AG04449 (cell line): ENCODE results near the gene ZDHHC13.

Experiments used
- CTCF ChIA-PET: fragments of 350-600 bp; formaldehyde crosslinking; extraction: SDS; loops from one replicate; lab custom pipeline; 2021; ENCODE audit warnings: antibody characterized with exemption; lab: Yijun Ruan, JAX
- POLR2A ChIA-PET: fragments of 400-600, 350-600 bp; formaldehyde crosslinking; extraction: SDS; loops from one replicate; lab custom pipeline; 2020; ENCODE audit warnings: antibody characterized with exemption, inconsistent platforms; lab: Yijun Ruan, JAX
- DNase-seq: peaks from one replicate; pipeline ENCODE4 v3.0.0-alpha.2; 2010; ENCODE audit warnings: low read depth, low spot score
- H3K4me3 ChIP-seq: 2 replicates; pipeline ENCODE4 v1.5.1; 2011; ENCODE audit warnings: low read depth, mild to moderate bottlenecking, control low read depth, low read length
- CTCF ChIP-seq: IDR thresholded peaks from one replicate; pipeline ENCODE4 v1.5.1; 2011; ENCODE audit warnings: mild to moderate bottlenecking, moderate library complexity, low read length, control low read depth, inconsistent platforms; ENCODE audit not compliant: insufficient read depth; ENCODE audit errors: missing control alignments

The ZDHHC13 gene

DNA sequence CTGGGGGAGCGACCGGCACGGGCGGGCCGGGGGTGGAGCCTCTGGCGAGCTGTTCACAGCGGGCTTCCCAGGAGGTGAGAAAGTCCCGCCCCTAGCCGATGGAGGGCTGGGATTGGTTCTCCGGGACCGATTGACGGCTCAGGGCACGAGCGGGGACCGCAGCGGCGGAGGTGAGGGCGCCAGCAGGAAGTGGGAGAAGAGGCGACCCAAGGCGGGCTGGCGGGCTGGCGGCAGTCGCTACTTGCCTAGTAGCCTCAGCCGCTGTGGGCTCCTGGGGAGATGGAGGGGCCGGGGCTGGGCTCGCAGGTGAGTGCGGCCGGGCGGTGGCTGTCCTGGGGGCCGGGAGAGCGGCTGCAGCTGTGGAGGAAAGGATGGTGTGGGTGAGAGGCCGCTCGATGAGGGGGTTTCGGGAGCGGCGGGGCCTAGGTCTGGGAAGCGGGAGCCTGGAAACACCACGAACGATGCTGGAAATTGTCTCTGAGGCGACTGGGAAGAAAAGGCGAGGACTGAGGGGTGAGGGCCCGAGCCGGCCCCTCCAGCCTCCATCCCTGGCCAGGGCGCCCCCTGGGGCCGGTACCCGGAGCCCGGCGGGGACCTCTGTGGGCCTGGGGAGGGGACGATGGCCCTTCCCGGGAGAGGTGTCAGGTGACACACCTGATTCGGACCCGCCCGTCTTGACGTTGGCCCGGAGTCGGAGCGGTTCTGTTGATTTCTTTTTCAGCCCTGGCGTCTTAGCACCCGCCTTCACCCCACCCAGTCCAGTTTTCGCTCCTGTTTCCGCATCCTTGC lies at the start of gene ZDHHC13:
Gene ZDHHC13 (plus strand): TSS at position 198 of the 789 bp plus-strand sequence. CDS start 82 bp downstream, at position 280.
- POLR2A ChIA-PET: interaction anchor here (0.5 kb wide), 1 partner anchor 40 kb away, joined by 3 read pairs; no protein-coding TSS in a partner anchor
- peak within 1 kb of the TSS; percentile 83 for H3K4me3 ChIP-seq
- peak; percentile 17 for DNase-seq
- CTCF ChIA-PET: interaction anchor here (1.4 to 2.6 kb wide), 2 partner anchors 40 to 46 kb away, joined by 4 to 18 read pairs; no protein-coding TSS in a partner anchor
- peak; percentile 58 for TF ChIP-seq CTCF

DNA sequence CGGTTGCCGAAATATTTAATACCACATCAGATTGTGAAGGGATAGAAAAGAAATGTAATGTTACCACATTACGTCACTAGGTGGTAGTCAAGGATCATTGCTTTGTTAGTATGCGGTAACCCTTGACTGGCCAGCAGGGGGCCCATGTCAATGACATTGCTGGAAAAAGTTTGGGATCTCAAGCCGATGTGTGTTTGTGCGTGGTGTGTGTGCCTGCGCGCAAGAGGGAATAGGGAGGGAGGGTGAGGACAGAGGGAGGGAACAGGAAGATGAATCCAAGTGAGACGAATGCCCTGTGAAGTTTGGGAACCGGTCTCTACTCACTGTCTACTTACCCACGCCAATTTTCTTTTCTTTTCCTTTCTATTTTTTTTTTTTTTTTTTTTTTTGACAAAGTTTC lies 45.7 kb upstream of the ZDHHC13 start:
- peak; percentile 96 for TF ChIP-seq CTCF
- peak overlapping the region; percentile 44; the same call in 1 of the 2 replicates for H3K4me3 ChIP-seq
- DNase-seq: peak; percentile 40
- POLR2A ChIA-PET: no interaction called here
- CTCF ChIA-PET: interaction anchor here (0.6 to 15.8 kb wide), 59 partner anchors 10 to 1289 kb away, joined by 3 to 332 read pairs (median 4); partner anchors contain the start of genes E2F8, MRGPRX2 and ZDHHC13

DNA sequence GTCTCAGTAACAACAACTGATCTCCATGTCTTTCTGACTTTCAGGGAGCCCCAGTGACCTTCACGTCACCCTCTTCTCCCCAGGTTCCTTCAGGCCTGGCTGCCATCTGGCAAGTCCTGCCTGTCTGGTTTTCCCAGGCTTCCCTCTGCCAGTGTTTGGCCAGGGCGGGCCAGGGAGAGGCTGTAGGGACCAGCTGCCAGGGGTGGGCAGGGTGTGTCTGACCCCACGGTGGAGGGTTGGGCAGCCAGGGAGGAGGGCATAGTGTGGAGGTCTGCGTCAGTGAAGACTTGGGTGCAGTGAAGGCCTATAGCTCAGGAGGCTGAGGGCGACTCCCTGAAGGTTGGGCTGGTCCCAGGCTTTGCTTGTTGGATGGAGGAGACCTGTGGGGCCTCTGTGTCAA lies 44.5 kb upstream of the ZDHHC13 start:
- TF ChIP-seq CTCF: no peak
- no peak for DNase-seq
- H3K4me3 ChIP-seq: no peak overlapping the region
- ChIA-PET CTCF (interaction anchor here (0.8 to 15.8 kb wide), 12 partner anchors 9 to 830 kb away, joined by 3 to 332 read pairs (median 6); partner anchors contain the start of gene MRGPRX2), POLR2A (no interaction called here)

DNA sequence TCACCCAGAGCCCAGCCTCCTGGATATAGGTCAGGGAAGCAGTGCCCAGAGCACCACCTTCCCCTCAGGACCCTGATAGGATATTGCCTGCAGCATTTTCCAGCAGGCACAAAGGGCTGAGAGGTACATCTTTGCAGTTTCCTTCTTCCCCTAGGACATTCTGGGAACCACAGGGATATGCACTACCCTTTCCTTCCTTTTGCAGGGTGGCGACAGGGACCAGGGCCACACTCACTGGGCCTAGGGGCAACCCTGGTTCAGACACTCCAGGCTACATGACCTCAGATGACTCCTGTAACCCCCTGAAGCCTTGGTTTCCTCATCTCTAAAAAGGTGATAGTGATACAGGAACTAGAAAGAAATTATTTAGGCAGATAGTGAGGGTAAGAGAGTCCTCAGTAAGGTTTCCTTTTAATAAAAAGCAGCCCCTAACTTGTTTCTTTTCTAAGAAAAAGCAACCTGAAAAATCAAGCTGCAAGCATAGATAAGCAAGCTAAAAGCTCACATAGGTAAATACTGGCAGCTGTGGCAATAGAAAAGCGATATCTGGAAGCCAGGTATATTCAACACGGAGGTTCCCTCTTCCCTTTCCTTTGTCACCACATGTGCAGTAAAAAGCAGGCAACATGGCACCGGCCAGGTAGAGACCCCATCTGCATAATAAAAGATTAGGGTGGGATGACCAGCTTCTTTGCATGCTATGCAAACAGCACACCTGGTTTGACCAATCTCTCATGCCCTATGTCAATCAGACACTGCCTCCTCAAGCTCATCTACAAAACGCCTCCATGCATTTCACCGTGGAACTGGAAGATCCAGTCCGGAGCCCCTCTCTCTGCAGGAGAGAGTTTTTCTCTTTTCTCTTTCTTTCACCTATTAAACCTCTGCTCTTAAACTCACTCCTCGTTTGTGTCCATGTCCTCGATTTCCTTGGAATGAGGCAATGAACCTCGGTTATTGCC lies 43.2 kb upstream of the ZDHHC13 start:
- CTCF ChIA-PET: interaction anchor here (0.7 to 15.8 kb wide), 13 partner anchors 10 to 481 kb away, joined by 3 to 332 read pairs (median 3); no protein-coding TSS in a partner anchor
- TF ChIP-seq CTCF: no peak
- POLR2A ChIA-PET: no interaction called here
- no peak overlapping the region for H3K4me3 ChIP-seq
- no peak for DNase-seq

DNA sequence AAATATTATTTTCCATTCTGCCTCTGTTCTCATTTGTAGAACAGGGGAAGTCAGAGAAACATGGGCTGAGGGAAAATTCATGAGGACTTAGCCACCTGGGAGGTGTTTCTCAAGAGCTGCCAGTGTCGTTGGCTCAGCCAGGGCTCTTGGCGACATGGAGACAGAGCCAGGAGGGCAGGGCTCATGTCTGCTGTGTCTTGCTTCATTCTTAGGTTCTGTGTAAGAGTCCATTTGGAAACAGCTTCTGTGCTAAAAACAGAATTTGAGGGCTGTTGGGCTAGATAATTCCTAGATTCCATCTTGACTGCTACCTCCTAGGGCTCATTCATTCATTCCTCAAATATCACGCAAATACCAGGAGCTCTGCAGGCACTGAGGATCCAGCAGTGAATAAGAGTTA lies 41.3 kb upstream of the ZDHHC13 start:
- ChIA-PET POLR2A (no interaction called here), CTCF (interaction anchor here (0.6 to 15.8 kb wide), 24 partner anchors 8 to 1283 kb away, joined by 3 to 332 read pairs (median 6); partner anchors contain the start of genes MRGPRX2 and ZDHHC13)
- no peak overlapping the region for H3K4me3 ChIP-seq
- no peak for DNase-seq
- no peak for TF ChIP-seq CTCF
